ENCODE measurements around the gene SMC4. TPM values are rescaled to one million over a fixed set of nuclear protein-coding genes. Genes with fewer than 3 reads are reported as not detected.

SMC4 gene
- total and polyA plus RNA-seq, 10 of the 15 experiments (the other 5 are each of a cell fraction or from before 2014, with no cell fraction given), result 75.6 to 288 (median 136) TPM

DNA sequence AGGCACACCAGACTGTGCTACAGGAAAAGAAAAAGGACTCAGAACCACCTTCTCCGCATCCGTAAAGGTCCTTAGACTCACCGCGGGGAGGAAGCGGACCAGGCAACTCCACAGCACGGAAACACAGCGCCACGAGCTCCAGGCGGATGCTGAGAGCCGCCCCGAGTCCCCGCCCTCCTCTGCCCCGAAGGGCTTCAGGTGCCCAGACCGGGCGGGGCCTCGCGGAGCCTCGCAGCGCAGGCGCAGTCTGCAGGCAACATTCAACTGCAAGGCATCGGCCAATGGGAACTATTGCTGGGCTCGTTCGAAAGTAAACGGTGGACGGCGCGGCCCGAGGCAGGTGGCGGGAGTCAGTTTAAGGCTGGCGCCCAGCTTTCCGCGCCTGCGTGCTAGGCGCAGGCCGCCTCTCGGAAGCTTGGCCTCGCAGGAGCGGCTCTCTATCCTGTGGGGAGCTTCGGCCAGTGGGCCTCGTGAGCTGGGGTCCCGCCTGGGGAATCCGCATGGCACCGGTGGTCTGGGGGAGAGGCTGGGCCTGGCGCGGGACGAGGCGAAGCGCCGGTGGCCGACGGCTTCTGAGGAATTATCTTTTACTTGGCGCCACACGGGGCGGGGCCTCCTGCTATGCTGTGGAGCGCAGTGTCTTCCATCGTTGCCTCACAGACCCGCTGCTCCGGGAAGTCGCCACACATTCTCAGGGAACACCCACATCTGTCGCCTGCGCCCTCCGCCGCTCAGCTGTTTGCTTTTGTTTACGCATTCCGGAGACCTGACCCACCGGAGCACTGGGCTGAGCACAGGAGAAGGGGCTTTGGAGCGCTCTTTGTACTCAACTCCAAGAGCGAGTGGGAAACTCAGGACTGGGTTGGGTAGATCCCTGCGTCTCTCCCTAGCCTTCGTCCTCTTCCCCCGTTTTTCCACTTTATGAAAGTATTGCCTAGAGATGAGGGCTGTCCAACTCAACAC lies 50.5 kb downstream of the SMC4 start, which contains the start of gene TRIM59 (continued):
- TF ChIP-seq, protein P1, sequence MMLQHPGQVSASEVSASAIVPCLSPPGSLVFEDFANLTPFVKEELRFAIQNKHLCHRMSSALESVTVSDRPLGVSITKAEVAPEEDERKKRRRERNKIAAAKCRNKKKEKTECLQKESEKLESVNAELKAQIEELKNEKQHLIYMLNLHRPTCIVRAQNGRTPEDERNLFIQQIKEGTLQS (IDR thresholded peaks at IDR 0.05; ENCODE audit: borderline replicate concordance, extremely low read depth, low read depth, low read length), result no peak
- TF ChIP-seq ETV6 (conservative IDR thresholded peaks at IDR 0.05 in 1 of 2, IDR thresholded peaks at IDR 0.05 in 1 of 2; ENCODE audit: borderline replicate concordance in 1 of 2, low read depth in 1 of 2) (no peak), MTA3 (IDR thresholded peaks at IDR 0.05; ENCODE audit: borderline replicate concordance, low read length) (no peak), SUPT20H (IDR thresholded peaks at IDR 0.05; ENCODE audit: borderline replicate concordance, control insufficient read depth, low read depth, low read length) (no peak), NBN (IDR thresholded peaks at IDR 0.05) (peak; percentile 71), CREM (IDR thresholded peaks at IDR 0.05; ENCODE audit: low read depth) (peak; percentile 65; the same call in 1 of the 2 replicates), ZNF217 (IDR thresholded peaks at IDR 0.05) (peak; percentile 49; the same call in 1 of the 2 replicates), ZBTB33 (IDR thresholded peaks at IDR 0.05) (no peak), POLR2A (IDR thresholded peaks at IDR 0.05; ENCODE audit: low read depth, low read length) (peak; percentile 99), BRCA1 (IDR thresholded peaks at IDR 0.05; ENCODE audit: low read depth, low read length) (no peak), WRNIP1 (IDR thresholded peaks at IDR 0.05; ENCODE audit: borderline replicate concordance, low read depth, low read length) (no peak), BCL3 (IDR thresholded peaks at IDR 0.05; ENCODE audit: borderline replicate concordance, insufficient read depth, low read depth, low read length, poor library complexity, severe bottlenecking) (no peak), ZBED1 (IDR thresholded peaks at IDR 0.05; ENCODE audit: borderline replicate concordance) (no peak)

Measured in GM12878 (cell line).